Loucy (cell line): Measurements from ENCODE around the gene ZNF726.

Source experiments
- H2AFZ ChIP-seq: fragments of 200-600 bp; sonication (generic); 2 replicates; pipeline ENCODE4 v1.6.0; 2016; ENCODE audit warnings: antibody characterized with exemption, mild to moderate bottlenecking, low read length, moderate library complexity
- H3F3A ChIP-seq: fragments of 200-600 bp; 2 replicates; pipeline ENCODE4 v1.6.0; 2016; ENCODE audit warnings: antibody characterized with exemption, low read depth, mild to moderate bottlenecking
- H3K27me3 ChIP-seq: fragments of 200-600 bp; sonication (generic); 2 replicates; pipeline ENCODE4 v1.6.1; 2014; ENCODE audit warnings: low read length, mild to moderate bottlenecking; ENCODE audit not compliant: insufficient read depth, poor library complexity, severe bottlenecking
- H3K36me3 ChIP-seq: fragments of 200-600 bp; sonication (generic); 2 replicates; pipeline ENCODE4 v1.6.1; 2016; ENCODE audit warnings: low read length; ENCODE audit not compliant: insufficient read depth
- H3K4me1 ChIP-seq: fragments of 200-600 bp; sonication (generic); 2 replicates; pipeline ENCODE4 v1.5.1; 2014; ENCODE audit warnings: low read length, mild to moderate bottlenecking; ENCODE audit not compliant: insufficient read depth, poor library complexity, severe bottlenecking
- H3K4me2 ChIP-seq: fragments of 200-600 bp; sonication (generic); 2 replicates; pipeline ENCODE4 v1.6.0; 2014; ENCODE audit warnings: antibody characterized with exemption, low read length, low read depth, mild to moderate bottlenecking; ENCODE audit not compliant: poor library complexity, severe bottlenecking
- H3K4me3 ChIP-seq: fragments of 200-600 bp; sonication (generic); 2 replicates; pipeline ENCODE4 v1.5.1; 2014; ENCODE audit warnings: low read length, mild to moderate bottlenecking, mixed read lengths; ENCODE audit not compliant: poor library complexity, severe bottlenecking
- H3K79me2 ChIP-seq: fragments of 200-600 bp; sonication (generic); 2 replicates; pipeline ENCODE4 v1.6.1; 2014; ENCODE audit warnings: low read length; ENCODE audit not compliant: insufficient read depth
- H3K9ac ChIP-seq: fragments of 200-600 bp; sonication (generic); 2 replicates; pipeline ENCODE4 v1.6.0; 2014; ENCODE audit warnings: mild to moderate bottlenecking, low read depth, low read length, moderate library complexity; ENCODE audit not compliant: poor library complexity, severe bottlenecking
- H3K9me2 ChIP-seq: fragments of 200-600 bp; sonication (generic); replicated peaks from 2 replicates; pipeline ENCODE4 v1.6.1; 2016; ENCODE audit warnings: low read depth, low read length, mixed read lengths
- H3K9me3 ChIP-seq: fragments of 200-600 bp; sonication (generic); 2 replicates; pipeline ENCODE4 v1.6.1; 2014; ENCODE audit warnings: mild to moderate bottlenecking, antibody characterized with exemption, low read length, low read depth; ENCODE audit not compliant: insufficient read depth
- H4K20me1 ChIP-seq: fragments of 200-600 bp; sonication (generic); 2 replicates; pipeline ENCODE4 v1.6.0; 2014; ENCODE audit warnings: antibody characterized with exemption, low read length, mild to moderate bottlenecking; ENCODE audit not compliant: insufficient read depth, poor library complexity, severe bottlenecking
- EZH2phosphoT487 ChIP-seq: fragments of 200-600 bp; IDR thresholded peaks from 2 replicates; pipeline ENCODE4 v1.6.1; 2018; ENCODE audit warnings: antibody characterized with exemption, mild to moderate bottlenecking, moderate library complexity, borderline replicate concordance
- TF ChIP-seq, protein P1 (sequence below): fragments of 200-600 bp; sonication (generic); conservative IDR thresholded peaks from 2 replicates; pipeline ENCODE4 v1.5.1; 2014; ENCODE audit warnings: mild to moderate bottlenecking, antibody characterized with exemption, low read length

ZNF726 gene

DNA sequence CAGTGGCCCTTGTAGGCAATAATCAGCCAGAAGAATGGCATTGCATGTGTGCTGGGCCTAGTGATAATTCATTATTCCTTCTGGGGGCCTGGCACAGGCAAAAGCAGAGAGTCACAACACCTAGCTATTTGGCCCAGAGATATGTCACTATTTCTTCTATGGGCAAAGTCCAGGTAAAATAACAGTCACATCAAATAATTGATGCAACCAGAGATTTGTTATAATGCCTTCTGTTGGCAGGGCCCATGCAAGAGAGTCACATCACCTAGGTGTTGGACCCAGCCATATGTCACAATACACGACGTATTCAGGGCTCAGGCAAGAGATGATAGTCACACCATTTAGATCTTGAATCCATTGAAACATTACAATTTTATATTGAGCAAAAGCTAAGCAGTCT lies 66.1 kb downstream of the ZNF726 start:
- Histone ChIP-seq H3K4me3 (no peak overlapping the region), H3K79me2 (no peaks in the 10 kb centered on the region), H3K9me3 (peaks cover 5% of the 10 kb centered on the region; the same call in 1 of the 2 replicates), H3K4me2 (no peak overlapping the region), H3K9me2 (no peaks in the 10 kb centered on the region), H3K27me3 (no peaks in the 10 kb centered on the region), H3K36me3 (no peaks in the 10 kb centered on the region), H2AFZ (no peak overlapping the region), H3K4me1 (no peaks in the 10 kb centered on the region), H3F3A (no peaks in the 10 kb centered on the region), H3K9ac (no peak overlapping the region), H4K20me1 (no peaks in the 10 kb centered on the region)
- TF ChIP-seq, protein P1, sequence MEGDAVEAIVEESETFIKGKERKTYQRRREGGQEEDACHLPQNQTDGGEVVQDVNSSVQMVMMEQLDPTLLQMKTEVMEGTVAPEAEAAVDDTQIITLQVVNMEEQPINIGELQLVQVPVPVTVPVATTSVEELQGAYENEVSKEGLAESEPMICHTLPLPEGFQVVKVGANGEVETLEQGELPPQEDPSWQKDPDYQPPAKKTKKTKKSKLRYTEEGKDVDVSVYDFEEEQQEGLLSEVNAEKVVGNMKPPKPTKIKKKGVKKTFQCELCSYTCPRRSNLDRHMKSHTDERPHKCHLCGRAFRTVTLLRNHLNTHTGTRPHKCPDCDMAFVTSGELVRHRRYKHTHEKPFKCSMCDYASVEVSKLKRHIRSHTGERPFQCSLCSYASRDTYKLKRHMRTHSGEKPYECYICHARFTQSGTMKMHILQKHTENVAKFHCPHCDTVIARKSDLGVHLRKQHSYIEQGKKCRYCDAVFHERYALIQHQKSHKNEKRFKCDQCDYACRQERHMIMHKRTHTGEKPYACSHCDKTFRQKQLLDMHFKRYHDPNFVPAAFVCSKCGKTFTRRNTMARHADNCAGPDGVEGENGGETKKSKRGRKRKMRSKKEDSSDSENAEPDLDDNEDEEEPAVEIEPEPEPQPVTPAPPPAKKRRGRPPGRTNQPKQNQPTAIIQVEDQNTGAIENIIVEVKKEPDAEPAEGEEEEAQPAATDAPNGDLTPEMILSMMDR: no peak
- TF ChIP-seq EZH2phosphoT487: no peak

DNA sequence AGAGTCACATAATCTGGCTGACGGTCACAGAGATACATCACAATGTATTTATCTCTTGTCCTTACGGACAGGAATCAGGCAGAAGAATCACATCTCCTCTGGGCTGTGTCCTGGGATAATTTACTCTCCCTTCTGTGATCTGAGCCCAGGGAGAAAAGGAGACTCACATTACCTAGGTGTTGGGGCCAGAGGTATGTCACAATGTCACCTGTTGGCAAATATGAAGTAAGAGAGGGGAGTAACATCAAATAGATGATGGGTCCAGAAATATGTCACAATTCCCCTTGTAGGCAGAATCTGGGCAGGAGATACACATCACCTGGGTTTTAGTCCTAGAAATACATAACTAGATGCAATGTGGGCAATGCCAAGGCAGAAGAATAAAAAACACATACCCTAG lies 67.2 kb downstream of the ZNF726 start:
- H3K4me2 ChIP-seq: no peak overlapping the region
- no peak overlapping the region for H3K4me3 ChIP-seq
- H3K79me2 ChIP-seq: no peaks in the 10 kb centered on the region
- H3F3A ChIP-seq: no peaks in the 10 kb centered on the region
- H3K9me2 ChIP-seq: no peaks in the 10 kb centered on the region
- H3K27me3 ChIP-seq: no peaks in the 10 kb centered on the region
- H3K36me3 ChIP-seq: no peaks in the 10 kb centered on the region
- no peaks in the 10 kb centered on the region for H4K20me1 ChIP-seq
- peaks cover 5% of the 10 kb centered on the region; the same call in 1 of the 2 replicates for H3K9me3 ChIP-seq
- H2AFZ ChIP-seq: no peak overlapping the region
- TF ChIP-seq EZH2phosphoT487: no peak
- TF ChIP-seq, protein P1: no peak
- no peak overlapping the region for H3K9ac ChIP-seq
- no peaks in the 10 kb centered on the region for H3K4me1 ChIP-seq

DNA sequence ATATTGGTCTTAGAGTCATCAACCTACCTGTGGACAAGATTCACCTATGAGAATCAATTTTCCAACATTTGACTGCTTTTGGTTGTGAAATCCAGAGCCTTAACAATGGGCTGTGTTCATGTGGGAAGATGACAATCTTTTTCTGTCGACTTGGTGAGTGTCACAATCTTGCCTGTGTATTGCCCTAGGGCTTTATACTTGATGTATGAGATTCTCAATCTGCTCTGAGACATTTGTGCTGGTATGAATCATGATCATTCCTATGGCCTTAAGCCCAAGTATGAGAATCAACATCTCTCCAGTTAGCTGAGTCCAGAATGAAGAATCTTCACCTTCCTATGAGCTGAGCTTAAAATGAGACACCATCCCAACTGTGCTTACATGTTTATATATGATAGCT lies 68.7 kb downstream of the ZNF726 start:
- Histone ChIP-seq H3K4me1 (no peaks in the 10 kb centered on the region), H3K36me3 (no peaks in the 10 kb centered on the region), H2AFZ (no peak overlapping the region), H3K9me3 (peaks cover 3% of the 10 kb centered on the region; the same call in 1 of the 2 replicates), H3K9ac (no peak overlapping the region), H3K4me2 (no peak overlapping the region), H3K79me2 (no peaks in the 10 kb centered on the region), H3K9me2 (no peaks in the 10 kb centered on the region), H3K27me3 (no peaks in the 10 kb centered on the region), H4K20me1 (no peaks in the 10 kb centered on the region), H3F3A (no peaks in the 10 kb centered on the region), H3K4me3 (no peak overlapping the region)
- TF ChIP-seq, protein P1: no peak
- no peak for TF ChIP-seq EZH2phosphoT487
